ENCODE data around the gene MEX3D. TPM values are rescaled to one million over a fixed set of nuclear protein-coding genes. Genes with fewer than 3 reads are reported as not detected.

The MEX3D gene
- total RNA-seq = 8.0 TPM
- long read RNA-seq, partial matches to known transcripts = 0 of 1 reads
- long read RNA-seq, other reads (novel, unspliced or antisense) = 0 of 1 reads

GRCh38 chr19:1568320-1569019, at the start of gene MEX3D:
MEX3D (minus strand) TSS chr19:1568325; CDS start chr19:1568058, 267 bp downstream.
- ATAC-seq (ENCODE audit: poor library complexity) = peak; percentile 89
- DNase-seq = peak; percentile 86
- intact Hi-C loops (cut with DNase I) = no loop called here

- ATAC-seq (ENCODE audit: poor library complexity) = no peak
- intact Hi-C loops (cut with DNase I) = no loop called here
- DNase-seq = no peak
Measured at GRCh38 chr19:1616875-1617274, 48.8 kb upstream of the MEX3D start.

- intact Hi-C loops (cut with DNase I) = no loop called here
- DNase-seq (no peak), ATAC-seq (ENCODE audit: poor library complexity) (peak; percentile 40)
Measured at GRCh38 chr19:1616396-1616795, 48.3 kb upstream of the MEX3D start.

DNA sequence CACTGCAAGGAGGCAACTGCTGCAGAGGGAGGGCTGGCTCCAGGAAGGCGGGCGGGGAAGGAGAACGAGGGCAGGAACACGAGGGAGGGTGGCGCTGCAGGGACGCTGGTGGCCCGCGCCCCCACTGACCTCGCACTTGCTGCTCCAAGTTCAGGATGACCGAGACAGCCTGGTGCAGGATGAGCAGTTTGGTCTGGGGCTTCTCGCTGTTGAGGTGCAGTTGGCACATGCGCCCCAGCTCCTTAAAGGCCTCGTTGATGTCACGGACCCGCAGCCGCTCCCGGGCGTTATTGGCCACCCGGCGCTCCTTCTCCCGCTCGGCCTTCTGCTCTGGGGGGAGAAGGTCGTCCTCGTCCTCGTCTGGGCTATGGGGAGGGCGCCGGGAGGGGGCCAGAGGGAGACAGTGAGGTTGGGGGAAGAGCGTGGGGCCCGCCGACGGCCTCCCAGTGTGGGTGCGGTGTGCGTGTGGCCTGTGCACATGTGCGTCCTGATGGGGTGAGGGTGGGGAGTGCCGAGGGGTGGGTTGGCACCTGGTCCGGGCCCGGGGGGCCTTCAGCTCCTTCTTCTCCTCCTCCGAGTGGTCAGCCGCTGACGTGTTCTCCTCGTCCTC, 47.1 kb upstream of the MEX3D start:
- ATAC-seq (ENCODE audit: poor library complexity) (no peak), DNase-seq (no peak)
- intact Hi-C loops (cut with DNase I) = no loop called here

DNA sequence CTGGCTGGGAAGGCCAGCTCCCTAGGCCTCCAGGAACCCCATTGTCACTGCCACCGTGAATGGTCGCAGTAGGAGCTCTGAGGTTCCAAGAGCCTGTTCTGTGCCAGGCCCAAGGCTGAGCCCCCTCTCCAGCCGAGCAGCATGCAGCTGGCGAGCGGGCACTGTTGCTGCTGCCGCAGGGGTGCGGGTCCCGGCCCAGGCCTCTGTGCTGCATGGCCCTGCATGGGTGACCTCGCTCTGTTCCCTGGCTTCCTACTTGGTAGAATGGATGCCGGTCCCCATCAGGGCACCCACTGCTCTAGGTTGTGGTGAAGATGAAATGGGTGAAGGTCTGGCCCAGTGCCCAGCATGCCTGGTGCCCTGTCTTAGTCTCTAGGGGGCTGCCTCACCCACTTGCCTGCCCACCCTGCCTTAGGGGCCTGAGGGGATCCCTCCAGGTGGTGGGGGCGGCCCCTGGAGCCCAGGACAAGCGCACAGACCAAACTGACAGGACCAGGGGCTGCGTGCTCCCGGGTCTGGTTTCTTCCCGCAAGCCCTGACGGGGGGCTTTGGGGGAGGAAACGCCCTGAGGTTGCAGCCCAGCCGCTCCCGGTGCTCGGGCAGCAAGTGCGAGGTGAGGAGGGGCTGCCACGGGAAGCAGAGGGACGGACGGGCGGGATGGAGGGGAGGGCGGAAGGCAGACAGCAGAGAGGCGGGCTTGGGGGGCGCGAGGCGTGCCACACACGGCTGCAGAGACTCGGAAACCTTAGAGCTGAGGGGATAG, 45.9 kb upstream of the MEX3D start:
- no peak for DNase-seq

DNA sequence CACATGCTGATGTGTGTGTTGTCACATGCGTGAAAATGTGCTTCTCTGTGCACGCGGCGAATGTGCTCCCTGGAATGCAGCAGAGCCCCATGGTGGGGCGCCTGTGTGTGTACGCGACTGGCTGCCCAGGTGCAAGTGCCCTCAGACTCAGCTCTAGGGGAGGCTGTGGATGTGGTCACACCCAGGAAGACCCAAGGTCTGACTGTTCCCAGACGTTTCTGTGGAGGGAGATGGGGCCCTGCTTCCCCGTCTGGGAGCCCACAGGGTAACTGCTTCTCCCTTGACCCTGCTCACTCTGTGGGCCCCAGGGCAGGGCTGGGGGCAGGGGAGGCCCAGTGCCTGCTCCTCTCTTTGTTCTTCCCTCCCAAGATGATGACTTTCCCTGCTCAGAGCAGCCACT, 45.0 kb upstream of the MEX3D start:
- intact Hi-C loops (cut with DNase I) = no loop called here
- DNase-seq = no peak
- no peak for ATAC-seq (ENCODE audit: poor library complexity)

More for the DNA sequence above, 45.9 kb upstream of the MEX3D start:
- no peak for ATAC-seq (ENCODE audit: poor library complexity)
- intact Hi-C loops (cut with DNase I) = no loop called here

GRCh38 chr19:1612114-1613086, 44.3 kb upstream of the MEX3D start:
- DNase-seq (no peak), ATAC-seq (ENCODE audit: poor library complexity) (no peak)
- intact Hi-C loops (cut with DNase I) = no loop called here

DNA sequence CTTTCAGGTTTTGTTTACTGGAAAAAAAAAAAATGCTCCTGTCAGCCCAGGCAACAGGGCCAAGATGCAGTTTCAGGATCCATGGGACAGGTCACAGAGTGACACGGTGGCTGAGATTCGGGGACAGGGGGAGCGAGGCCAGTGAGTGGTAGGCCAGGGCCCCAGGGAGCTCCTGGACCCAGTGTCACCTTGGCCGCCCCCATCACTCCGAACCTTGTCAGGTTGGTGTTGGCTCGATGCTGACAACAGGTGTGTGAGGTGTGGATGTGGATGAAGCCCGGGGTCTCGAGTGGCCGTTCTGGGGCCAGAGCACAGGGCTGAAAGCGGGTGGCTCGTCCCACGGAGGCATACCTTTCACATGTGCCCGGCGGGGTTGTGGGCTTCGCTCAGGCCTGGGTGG, 43.2 kb upstream of the MEX3D start:
- ATAC-seq (ENCODE audit: poor library complexity) (no peak), DNase-seq (no peak)
- intact Hi-C loops (cut with DNase I) = no loop called here

GRCh38 chr19:1610579-1610978, 42.5 kb upstream of the MEX3D start:
- no peak for DNase-seq
- intact Hi-C loops (cut with DNase I) = no loop called here

GRCh38 chr19:1609680-1610474, 41.8 kb upstream of the MEX3D start:
- intact Hi-C loops (cut with DNase I) = no loop called here
- DNase-seq (no peak), ATAC-seq (ENCODE audit: poor library complexity) (no peak)

More at GRCh38 chr19:1610579-1610978, 42.5 kb upstream of the MEX3D start:
- ATAC-seq (ENCODE audit: poor library complexity) = no peak

GRCh38 chr19:1609103-1609396, 40.9 kb upstream of the MEX3D start:
- intact Hi-C loops (cut with DNase I) = no loop called here
- DNase-seq (no peak), ATAC-seq (ENCODE audit: poor library complexity) (no peak)

- intact Hi-C loops (cut with DNase I) = no loop called here
- ATAC-seq (ENCODE audit: poor library complexity) (no peak), DNase-seq (no peak)
Measured at GRCh38 chr19:1608359-1609102, 40.4 kb upstream of the MEX3D start.

DNA sequence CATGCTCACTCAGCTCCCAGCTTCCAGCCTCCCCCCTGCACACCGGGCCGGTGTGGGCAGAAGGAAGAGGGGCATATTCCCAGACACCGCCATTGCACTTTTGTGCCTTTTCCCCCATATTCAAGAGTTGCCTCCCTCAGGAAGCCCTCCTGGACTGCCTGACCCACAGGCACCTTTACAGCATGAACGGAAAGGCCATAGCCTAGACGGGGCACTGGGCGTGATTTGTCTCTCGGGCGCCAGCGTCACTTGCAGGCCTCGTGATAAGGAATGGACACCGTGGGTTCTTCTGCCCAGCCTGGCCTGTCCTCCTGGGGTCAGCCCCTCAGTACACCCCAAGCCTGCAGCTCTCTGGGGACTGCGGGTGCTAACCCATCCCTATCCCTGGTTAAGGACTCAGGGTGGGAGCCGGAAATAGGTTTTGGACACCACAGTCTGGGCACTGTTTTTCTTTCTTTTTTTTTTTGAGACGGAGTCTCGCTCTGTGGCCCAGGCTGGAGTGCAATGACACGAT, 38.1 kb upstream of the MEX3D start:
- ATAC-seq (ENCODE audit: poor library complexity) (peak; percentile 1), DNase-seq (no peak)
- intact Hi-C loops (cut with DNase I) = no loop called here

GRCh38 chr19:1605236-1606137, 37.4 kb upstream of the MEX3D start, which contains the start of gene UQCR11:
UQCR11 (minus strand) TSS chr19:1605462; CDS start chr19:1605409, 53 bp downstream.
- ATAC-seq (ENCODE audit: poor library complexity) = peak; percentile 97
- intact Hi-C loops (cut with DNase I) = loop anchor here (2.0 kb wide), 1 partner anchor 47 kb away; the partner anchor contains the start of gene TCF3
- DNase-seq = peak; percentile 97

DNA sequence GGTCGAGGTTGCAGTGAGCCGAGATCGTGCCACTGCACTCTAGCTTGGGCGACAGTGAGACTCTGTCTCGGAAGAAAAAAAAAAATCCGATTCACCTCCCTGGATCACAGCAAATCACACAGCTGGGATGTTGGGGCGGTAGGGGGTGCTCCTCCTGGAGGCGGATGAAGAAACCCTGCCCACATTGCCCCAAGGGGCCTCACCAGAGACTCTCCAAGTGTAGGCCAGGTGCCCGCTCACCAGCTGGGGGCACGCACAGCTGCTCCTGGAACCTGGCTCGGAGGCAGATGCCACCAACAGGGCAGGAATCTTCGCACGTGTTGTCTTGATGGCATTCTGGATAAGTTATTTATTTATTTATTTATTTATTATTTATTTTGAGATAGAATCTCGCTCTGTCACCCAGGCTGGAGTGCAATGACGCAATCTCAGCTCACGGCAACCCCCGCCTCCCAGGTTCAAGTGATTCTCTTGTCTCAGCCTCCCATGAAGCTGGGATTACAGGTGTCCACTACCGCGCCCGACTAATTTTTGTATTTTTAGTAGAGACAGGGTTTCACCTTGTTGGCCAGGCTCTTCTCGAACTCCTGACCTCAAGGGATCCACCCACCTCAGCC, 34.1 kb upstream of the MEX3D start:
- DNase-seq (no peak), ATAC-seq (ENCODE audit: poor library complexity) (no peak)
- intact Hi-C loops (cut with DNase I) = no loop called here
